NCI-H2227 treated with DMSO at 0.1 percent for 48 hours (cell line): Measurements from ENCODE around the gene SLC25A13.
"Not testable (repeated sequence)": the region's sequence is repeated elsewhere in the genome, so short reads cannot be mapped to it uniquely, and the experiment has no call there.

ENCODE experiments used
- DNase-seq: peaks from one replicate; lab custom pipeline; 2025; lab: John Stamatoyannopoulos, UW

The SLC25A13 gene

DNA sequence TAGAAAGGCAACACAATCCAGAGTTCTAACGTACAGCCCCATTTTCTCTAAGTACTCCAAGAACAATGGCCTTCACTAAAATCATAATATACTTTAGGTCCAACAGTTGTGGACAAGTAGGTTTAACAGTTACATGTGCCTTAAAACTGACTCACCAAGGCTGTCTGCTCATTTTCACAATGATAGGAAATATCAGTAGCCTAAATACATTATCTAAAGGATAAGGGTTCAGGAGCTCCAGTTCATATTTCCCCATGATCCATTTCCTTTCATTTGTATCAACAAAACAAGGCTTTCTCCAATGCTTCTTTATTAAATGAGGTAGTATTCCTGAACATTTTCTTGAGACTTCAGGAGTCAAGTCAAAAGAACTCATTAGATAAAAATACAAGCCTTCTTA lies 164.0 kb downstream of the SLC25A13 start:
- DNase-seq, result no peak

DNA sequence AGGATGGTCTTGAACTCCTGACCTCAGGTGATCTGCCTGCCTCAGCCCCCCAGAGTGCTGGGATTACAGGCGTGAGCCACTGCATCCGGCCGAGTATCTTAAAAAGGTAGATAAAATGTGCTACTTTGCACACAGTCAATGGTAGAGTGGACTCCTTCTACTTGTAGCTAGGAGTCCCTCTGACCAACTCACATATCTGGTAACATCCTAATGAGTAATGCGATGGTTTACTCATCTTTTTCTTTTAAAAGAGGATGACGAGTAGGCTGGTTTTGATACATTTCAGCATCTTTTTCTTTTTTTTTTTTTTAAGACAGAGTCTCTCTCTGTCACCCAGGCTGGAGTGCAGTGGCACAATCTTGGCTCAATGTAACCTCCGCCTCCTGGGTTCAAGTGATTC lies 167.4 kb downstream of the SLC25A13 start:
- DNase-seq, result not testable (repeated sequence)

DNA sequence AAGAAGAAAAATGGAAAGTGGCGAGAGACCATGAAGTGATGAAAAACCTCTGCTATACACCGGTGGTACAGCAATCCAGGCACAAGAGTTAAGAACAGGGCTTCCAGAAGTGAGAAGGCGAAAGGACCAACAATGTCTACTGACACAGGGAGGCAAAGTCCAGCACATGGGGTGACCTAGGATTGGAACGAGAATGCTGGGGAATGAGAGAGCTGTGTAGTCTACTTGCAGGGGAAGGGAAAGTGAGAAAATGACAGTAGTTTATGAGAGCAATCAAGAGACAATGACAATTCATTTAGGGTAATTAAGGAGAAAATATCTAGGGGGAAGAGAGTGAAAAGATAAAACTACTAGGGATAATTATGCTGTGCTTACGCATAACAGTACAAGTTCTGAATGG lies 169.2 kb downstream of the SLC25A13 start:
- DNase-seq, result no peak

DNA sequence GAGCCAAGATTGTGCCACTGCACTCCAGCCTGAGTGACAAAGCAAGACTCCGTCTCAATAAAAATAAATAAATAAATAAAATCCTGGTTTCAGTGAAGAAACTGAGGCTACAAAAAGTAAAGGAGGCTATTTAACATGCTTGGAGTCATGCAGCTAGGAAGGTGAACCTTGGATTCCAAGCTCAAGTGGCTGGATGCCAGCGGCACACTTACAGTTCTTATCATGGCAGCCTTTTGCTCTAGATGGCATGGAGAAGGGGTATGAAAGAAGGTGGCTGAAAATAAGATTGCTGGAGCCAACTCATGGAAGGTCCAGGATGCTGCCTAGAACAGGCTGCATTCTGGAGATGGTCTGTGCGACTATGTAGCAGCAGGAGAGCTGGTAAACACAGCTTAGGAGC lies 170.0 kb downstream of the SLC25A13 start:
- no peak for DNase-seq

DNA sequence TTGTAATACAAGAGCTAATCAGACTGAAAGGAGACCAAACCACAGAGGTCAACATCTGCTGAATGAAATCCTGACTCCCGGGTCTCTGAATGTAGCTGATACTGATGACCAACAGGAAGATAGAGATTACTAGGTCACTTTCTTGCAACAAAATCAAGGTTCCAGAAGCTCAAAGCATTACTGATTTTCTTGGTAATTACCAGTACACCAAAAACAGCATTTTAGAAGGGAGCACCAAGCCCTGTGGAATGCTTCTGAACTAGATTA lies 177.7 kb downstream of the SLC25A13 start:
- DNase-seq, result no peak

DNA sequence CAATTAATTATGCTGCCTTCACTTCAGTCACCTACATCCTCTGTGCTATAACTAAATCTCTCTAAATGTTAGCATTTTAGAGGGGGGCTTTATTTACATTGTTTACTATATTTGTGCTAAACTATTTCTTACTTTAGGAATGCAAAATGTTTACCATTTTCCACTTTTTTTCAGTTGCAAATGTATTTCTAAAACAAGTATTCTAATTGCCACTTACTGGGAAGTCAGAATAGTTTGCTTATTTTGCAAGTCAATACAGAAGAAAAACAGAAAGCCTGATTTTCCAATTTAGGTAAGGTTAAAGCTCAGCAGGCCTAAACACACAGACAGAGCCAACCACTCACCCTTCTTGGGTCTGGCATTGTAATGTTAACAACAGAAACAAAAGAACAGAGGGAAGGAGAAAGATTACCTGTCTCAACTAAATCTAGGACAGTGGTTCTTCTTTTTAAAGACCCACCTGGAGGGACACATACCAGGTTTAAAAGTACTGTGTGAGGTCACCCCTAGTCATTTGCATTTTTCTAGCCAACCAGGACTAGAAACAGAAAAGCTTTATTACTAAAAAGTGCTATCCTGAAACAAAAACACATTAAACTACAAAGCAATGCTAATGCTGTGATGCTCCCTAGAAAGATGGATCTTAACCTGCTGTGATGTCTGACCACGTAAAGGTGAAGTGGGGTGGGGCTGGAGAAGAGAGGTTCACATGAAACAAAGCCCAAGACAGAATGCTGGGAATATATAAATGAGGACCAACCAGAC lies 178.2 kb downstream of the SLC25A13 start:
- DNase-seq, result no peak

DNA sequence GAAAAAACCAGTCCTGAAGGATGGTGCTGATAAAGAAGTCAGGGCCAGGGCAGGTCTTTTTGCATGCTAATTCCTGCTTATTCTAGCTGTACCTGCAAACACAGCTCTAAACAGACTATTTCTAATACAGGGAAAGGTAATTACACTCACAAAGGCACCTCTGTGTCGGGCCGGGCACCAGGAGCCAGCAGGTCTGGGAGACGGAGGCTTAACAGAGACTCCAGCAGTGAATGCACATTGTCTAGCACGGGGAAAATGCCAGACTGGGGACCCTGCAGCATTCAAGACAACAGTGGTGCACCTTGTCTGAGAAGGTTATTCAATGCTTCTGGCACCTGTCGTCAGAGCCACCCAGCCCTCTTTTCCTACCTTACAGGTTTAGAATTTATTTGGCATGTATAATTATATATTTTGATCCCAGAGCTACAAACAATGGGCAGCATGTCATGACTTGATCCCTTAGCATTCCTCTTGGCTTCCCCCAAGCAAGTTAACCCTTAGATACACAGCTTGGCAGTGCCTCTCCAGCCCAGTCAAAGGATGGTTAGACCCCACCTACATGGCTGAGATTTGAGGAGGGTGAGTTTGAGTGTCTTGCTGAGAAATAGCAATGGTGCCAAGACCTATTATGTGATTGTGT lies 185.2 kb downstream of the SLC25A13 start:
- no peak for DNase-seq

DNA sequence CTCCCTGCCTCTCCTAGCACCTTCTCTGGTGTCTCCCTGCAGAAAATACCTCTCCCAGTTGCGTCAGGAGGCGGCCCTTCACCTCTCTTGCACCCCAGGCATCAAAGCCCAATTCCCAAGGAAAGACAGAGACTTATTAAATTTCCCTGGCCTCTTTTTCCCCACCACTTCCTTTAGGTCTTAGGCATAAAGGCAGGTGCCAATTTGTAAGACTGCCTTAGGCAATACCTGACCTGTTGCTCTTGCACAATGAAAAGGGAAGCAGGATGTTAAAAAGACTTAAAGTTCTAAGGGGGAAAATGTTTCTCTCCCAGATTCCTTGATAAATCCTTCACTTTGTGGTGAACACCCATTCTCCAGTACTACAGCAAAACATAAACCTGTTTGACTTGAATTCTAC lies 186.7 kb downstream of the SLC25A13 start:
- DNase-seq, result no peak

DNA sequence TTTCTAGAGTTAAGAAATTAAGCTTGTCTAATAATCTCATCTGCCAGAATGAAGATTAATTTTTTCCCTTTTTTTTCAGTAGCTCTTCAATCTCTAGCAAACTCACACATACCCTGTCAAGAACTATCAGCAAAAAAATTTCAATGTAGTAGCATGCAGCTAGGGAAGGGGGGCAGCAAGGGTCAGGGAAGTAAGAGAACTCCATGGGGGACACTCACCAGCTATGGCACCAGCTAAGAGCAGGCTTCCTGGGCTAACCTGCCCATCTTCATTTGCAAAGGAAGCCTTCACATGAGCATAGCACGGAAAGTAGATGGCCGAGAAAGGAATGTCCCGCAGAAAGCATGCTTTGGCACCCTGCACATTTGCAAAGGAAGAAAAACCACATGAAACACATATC lies 190.4 kb downstream of the SLC25A13 start:
- no peak for DNase-seq

DNA sequence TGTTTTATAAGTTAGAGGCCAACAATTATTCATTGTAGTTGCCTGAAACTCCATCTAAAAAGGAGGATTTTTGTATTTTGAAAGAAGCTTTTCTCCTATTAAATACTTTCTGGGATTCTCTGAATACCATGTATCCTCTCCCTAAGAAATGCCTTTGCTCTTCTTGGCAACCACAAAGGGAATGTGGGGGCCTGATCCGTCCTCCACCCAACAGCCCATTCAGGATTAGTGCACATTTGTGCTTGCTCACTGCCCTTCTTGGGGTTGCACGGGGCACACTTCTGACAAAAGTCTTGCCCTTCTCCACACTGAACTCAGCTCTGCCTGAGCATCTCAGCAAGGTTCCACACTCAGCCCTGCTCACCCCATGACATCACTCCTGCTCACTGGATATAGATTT lies 194.2 kb downstream of the SLC25A13 start:
- no peak for DNase-seq

DNA sequence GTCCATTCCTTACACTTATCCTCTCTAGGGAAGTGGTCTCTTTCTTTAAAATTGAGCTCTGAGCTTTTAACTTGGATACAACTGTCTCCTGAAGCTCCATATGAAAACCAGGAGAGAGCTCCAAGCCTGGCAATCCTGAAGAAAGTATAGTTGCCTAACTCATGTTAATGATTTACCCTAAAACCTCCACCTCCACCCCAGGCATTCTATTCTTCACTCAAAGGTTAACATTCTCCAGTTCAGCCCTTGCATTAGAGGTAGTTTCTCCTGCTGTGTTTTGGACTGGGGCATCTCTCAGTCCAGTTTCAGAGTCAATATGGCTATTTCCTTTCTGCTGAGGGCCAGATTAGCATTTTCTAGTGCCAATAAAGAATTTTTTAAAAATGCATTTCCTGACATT lies 195.5 kb downstream of the SLC25A13 start:
- DNase-seq, result no peak

DNA sequence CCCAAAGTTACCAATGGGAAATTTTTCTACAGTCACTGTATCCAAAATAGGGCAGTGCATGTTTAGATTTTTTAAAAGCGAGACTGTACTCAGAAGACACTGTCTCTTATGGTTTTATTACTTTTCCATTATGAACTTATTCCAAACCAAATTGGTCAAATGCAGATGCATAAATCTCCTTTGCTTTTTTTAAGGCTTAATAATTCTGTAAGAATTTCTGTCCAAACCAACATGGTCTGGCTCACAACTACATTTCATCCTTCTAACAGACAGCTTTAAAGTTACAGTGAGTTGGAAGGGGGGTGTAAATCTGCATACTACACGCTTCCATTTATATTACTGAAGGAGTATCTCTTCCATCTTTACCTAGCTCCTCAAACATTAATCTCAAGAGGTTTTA lies 199.2 kb downstream of the SLC25A13 start:
- DNase-seq, result no peak

DNA sequence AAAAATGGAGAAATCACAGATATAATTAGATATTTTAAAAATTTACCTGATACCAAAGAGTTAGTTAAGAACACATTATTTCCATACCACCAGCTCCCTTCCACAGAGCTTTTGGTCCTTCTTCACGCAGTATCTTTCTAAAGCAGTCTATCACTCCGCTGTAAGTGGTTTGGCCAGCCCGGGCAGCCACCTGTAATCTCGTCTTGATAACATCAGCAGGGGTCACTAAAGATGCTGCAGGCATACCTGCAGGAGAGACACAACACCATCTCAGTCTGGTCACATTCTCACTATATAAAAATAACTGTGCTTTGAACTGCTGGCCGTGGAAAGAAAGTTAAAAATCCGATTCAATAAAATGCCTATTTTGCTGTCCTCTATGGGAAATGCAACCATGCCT lies 200.1 kb downstream of the SLC25A13 start:
- DNase-seq, result no peak

DNA sequence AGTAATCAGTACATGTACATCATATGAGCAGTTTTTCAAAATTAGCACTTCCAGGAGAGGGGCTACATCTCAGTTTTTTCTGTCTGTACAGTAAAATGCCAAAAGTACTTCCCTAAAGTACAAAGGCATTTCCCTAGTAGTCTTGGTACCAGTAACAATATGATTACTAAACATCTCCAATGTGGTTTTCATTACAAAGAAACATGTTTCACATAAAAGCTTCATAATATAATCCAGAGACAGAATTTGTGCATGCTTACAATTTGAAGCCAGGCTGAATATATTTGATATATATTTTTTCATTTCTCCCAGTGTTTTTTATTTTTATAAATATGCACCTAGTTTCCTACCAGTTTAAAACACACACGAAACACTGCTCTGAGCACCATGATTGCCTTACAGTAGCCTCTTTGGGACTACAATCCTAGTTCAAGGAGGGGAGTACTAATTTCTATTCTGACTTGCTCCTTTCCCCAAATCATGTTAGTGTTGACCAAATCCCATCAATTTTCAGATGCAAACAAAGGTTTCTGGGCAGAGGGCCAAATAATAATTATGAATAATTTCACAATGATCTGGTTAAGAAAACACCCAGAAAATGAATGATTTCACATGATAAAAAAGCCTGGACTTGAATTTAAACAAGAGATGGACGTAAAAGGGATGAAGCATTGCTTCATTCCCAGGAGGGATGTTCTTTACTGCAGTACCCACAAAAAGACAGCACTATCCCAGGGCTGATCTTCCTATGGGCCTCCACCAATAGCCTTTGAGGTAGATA lies 201.3 kb downstream of the SLC25A13 start:
- peak; percentile 14 for DNase-seq

DNA sequence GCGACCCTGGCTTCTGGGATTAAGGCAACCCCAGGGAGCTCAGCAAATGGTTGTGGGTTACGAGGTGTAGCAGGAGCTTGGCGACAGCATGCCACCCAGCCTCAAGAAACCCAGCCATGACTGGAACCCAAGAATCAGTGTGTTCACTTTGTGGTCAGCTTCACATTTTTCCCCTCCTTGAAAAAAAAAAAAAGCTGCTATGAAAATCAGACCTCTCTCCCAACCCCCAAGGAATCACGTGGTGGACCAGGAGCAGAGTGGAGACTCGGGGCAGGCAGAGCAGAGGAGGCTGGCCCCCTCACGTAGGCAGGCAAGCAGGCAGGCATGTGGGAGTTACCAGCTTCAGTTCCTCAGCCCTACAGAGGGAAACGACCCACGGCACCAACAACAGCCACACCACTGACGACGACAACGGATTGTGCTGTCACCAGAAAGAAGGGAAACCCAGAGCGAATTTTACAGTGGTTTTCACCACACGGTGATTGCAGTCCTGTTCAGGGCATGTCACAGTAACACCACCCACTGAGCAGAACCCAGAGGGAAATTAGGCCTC lies 203.4 kb downstream of the SLC25A13 start:
- peak; percentile 62 for DNase-seq

DNA sequence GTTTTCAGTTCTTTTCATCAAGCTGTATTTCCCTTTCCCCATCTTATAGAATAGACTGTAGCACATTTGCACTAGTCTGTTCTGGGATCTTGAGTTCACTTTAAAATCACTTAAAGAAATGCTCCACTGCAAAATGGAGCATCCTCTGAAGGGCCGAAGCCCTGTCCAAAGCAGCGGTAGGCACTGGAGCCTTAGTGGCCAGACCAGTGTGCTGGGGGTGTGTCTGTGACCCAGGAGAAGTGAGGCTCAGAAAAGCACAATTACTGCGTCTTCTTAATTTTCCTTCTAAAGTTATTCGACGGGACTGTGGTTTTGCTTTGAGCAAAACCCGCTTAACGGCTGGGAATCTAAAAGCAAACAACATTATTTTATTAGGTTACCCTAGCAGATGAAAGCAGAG lies 205.7 kb downstream of the SLC25A13 start:
- no peak for DNase-seq

DNA sequence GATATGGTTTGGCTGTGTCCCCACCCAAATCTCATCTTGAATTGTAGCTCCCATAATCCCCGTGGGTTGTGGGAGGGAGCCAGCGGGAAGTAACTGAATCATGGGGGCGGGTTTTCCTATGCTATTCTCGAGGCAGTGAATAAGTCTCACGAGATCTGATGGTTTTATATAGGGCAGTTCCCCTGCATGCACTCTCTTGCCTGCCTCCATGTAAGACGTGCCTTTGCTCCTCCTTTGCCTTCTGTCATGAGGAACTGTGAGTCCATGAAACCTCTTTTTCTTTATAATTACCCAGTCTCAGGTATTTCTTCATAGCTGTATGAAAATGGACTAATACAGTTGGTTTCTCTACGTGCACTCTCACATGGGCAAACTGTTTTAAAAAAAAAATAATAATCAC lies 207.7 kb downstream of the SLC25A13 start:
- no peak for DNase-seq

DNA sequence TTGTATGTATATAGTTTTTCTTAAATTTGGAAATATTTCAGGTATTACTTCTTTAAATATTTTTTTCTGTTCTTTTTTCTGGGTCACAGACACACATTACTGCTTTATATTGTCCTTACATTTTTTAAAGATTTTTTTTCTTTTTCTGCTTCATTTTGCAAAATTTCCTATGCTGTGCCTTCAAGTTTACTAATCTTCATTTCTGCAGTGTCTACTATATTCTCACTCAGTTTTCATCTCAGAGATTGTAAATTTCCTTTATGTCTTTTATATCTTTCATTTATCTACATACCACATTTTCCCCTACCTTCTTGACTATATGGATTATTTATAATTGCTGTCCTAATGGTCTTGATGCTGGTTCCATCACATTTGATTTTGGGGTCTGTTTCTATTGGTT lies 210.5 kb downstream of the SLC25A13 start:
- no peak for DNase-seq

DNA sequence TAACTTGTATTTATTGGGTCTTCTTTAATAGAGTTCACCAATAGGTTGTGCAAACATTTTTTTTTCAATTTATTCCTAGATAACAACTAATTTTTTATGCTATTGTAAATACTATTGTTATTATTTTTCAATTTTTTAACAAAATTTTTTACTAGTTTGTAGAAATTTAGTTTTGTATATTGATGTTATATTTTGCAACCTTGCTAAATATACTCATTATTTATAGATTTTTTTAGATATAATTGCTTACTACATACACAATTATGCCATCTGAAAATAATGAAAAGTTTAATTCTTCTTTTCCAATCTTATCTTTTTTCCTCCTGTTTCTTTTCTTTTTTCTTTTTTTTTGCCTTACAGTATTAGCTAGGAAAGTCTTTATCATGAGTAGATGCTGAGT lies 216.9 kb downstream of the SLC25A13 start:
- DNase-seq, result no peak

DNA sequence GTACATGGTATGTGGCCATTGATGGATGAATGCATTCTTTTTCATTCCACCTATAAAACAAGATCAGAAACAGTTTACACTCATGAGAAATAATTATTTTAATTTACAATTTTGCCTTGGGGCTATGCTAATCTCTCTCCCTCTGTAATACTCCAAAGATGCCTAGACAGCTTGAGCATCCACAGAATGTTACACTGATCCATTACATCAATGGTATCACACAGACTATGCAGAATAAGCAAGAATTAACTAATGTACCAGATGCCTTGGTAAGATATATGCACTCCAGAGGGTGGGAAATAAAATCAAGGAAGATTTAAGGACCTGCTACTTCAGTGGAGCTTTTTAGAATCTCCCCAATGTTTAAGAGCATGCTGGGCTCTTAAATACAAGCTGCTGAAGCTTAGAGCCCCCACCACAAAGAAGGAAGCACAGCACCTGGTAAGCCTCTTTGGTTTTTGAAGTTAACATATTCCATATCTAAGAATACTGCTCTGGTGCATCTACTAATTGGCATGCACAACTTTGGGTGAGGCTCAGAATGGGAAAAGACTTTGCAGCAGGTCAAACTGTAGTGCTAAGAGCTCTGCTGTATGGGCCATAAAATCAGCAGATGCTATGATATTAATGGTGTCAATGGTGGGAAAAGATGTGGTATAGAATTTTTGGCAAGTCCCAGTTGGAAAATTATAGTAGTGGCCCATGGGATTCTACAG lies 219.6 kb downstream of the SLC25A13 start:
- no peak for DNase-seq

DNA sequence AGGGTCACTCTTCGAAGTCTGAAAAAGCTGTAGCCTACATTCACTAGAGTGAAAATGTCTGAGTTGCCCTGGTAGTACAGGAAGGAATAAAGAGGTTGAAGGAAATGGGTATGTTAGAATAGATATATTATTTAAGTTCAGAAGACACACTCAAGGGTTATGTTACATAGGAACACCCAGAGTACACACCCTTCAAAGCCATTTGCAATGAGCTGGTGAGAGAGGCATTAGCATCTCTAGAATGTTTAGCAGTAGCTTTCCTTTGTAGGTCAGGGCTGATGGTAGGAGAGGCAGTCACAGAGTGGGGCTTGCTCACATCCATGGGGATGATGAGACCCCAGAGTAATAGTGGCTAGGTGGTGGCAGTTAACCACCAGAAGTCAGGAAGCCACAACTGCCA lies 221.2 kb downstream of the SLC25A13 start:
- DNase-seq, result no peak

DNA sequence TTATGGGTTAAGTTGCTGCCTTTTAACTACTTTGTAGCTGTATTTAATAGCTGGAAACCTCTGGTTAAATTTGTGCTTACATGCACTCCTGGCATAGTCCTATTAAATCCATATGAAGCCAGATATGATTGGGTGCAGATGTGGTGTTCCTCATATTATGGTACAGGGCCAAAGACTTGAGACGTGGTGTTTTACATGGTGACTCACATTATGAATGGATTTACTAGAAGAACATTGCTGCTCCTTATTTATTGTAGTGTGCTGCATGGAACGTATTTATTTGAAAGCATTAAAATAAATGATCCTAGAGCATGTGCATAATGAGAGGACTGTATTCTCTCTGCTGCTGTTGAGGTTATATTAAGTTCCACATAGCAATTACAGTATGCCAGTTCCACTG lies 224.1 kb downstream of the SLC25A13 start:
- no peak for DNase-seq

DNA sequence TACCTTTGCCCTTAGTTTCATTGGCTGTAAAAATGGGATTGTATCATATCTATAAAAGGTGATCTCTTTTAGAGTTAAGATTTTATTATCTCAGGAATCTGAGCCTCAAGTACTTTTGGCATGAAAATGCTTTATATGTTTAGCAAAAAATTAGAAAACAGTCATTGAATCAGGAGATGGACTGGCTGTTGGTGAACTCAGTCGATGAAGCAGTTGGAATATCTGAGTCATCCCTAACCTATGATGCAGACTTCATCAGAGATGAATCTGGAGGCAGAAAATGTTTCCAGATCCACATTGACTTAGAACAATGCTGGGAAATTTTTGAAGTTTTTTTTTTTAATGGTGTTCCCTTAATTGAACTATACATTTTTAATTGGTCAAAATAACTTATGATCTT lies 228.5 kb downstream of the SLC25A13 start:
- no peak for DNase-seq
